ENCODE data around the gene THSD7B.
"Not testable (repeated sequence)": the region's sequence is repeated elsewhere in the genome, so short reads cannot be mapped to it uniquely, and the experiment has no call there.

THSD7B gene

GRCh38 chr2:136935119-136935518, 169.8 kb downstream of the THSD7B start:
- no peak for DNase-seq

GRCh38 chr2:136956050-136956449, 190.7 kb downstream of the THSD7B start:
- DNase-seq, result no peak

- no peak for DNase-seq
Observed at GRCh38 chr2:136957044-136957443, 191.7 kb downstream of the THSD7B start.

GRCh38 chr2:136962105-136962725, 196.9 kb downstream of the THSD7B start:
- no peak for DNase-seq

GRCh38 chr2:136966485-136966884, 201.1 kb downstream of the THSD7B start:
- no peak for DNase-seq

GRCh38 chr2:136980303-136980702, 215.0 kb downstream of the THSD7B start:
- no peak for DNase-seq

GRCh38 chr2:136981689-136982088, 216.3 kb downstream of the THSD7B start:
- not testable (repeated sequence) for DNase-seq

- DNase-seq, result no peak
Observed at GRCh38 chr2:136985044-136985443, 219.7 kb downstream of the THSD7B start.

- DNase-seq, result no peak
Observed at GRCh38 chr2:136986605-136987221, 221.4 kb downstream of the THSD7B start.

- DNase-seq, result no peak
Observed at GRCh38 chr2:136990316-136990715, 225.0 kb downstream of the THSD7B start.

GRCh38 chr2:136994793-136995192, 229.4 kb downstream of the THSD7B start:
- DNase-seq, result no peak

- no peak for DNase-seq
Observed at GRCh38 chr2:136997557-136997956, 232.2 kb downstream of the THSD7B start.

GRCh38 chr2:137000811-137001210, 235.5 kb downstream of the THSD7B start:
- DNase-seq, result no peak

GRCh38 chr2:137002896-137003295, 237.6 kb downstream of the THSD7B start:
- DNase-seq, result no peak

- no peak for DNase-seq
Observed at GRCh38 chr2:137005210-137005609, 239.9 kb downstream of the THSD7B start.

GRCh38 chr2:137007938-137008337, 242.6 kb downstream of the THSD7B start:
- no peak for DNase-seq

- no peak for DNase-seq
Observed at GRCh38 chr2:137009953-137010352, 244.6 kb downstream of the THSD7B start.

GRCh38 chr2:137020452-137021196, 255.3 kb downstream of the THSD7B start:
- DNase-seq, result no peak

GRCh38 chr2:137021763-137022162, 256.4 kb downstream of the THSD7B start:
- no peak for DNase-seq

GRCh38 chr2:137023205-137023604, 257.9 kb downstream of the THSD7B start:
- no peak for DNase-seq

- DNase-seq, result no peak
Observed at GRCh38 chr2:137031731-137032130, 266.4 kb downstream of the THSD7B start.

GRCh38 chr2:137036619-137037018, 271.3 kb downstream of the THSD7B start:
- no peak for DNase-seq

GRCh38 chr2:137039482-137040152, 274.3 kb downstream of the THSD7B start:
- no peak for DNase-seq

- no peak for DNase-seq
Observed at GRCh38 chr2:137047369-137047768, 282.0 kb downstream of the THSD7B start.

All from activated CD8-positive, alpha-beta memory T cell treated with anti-CD3 and anti-CD28 coated beads for 24 hours (primary cell).